GM21390 (cell line): ENCODE data around the gene CTTNBP2NL.
"Not testable (repeated sequence)": the region's sequence is repeated elsewhere in the genome, so short reads cannot be mapped to it uniquely, and the experiment has no call there.

ENCODE experiments used
- ATAC-seq: cut with Tn5 transposase; IDR thresholded peaks from one replicate; pipeline ENCODE4 v1.9.1; 2021; ENCODE audit not compliant: unreplicated experiment

CTTNBP2NL gene

GRCh38 chr1:112386024-112386723 is 9.8 kb upstream of the CTTNBP2NL start:
- ATAC-seq: no peak

- no peak for ATAC-seq
These were observed 9.2 kb upstream of the CTTNBP2NL start for GRCh38 chr1:112386731-112387346.

- no peak for ATAC-seq
These were observed 8.2 kb upstream of the CTTNBP2NL start for GRCh38 chr1:112387807-112388206.

- ATAC-seq: no peak
These were observed 7.6 kb upstream of the CTTNBP2NL start for GRCh38 chr1:112388436-112388835.

- ATAC-seq: no peak
These were observed 6.3 kb upstream of the CTTNBP2NL start for GRCh38 chr1:112389689-112390088.

- ATAC-seq: not testable (repeated sequence)
These were observed 5.7 kb upstream of the CTTNBP2NL start for GRCh38 chr1:112390335-112390734.

- ATAC-seq: peak; percentile 58
These were observed 5.0 kb upstream of the CTTNBP2NL start for GRCh38 chr1:112390775-112391602.

- no peak for ATAC-seq
These were observed 4.4 kb upstream of the CTTNBP2NL start for GRCh38 chr1:112391603-112391940.

GRCh38 chr1:112393631-112393974 is 2.4 kb upstream of the CTTNBP2NL start:
- ATAC-seq: no peak

GRCh38 chr1:112394743-112395062 is 1.3 kb upstream of the CTTNBP2NL start:
- ATAC-seq: no peak

- ATAC-seq: no peak
These were observed 676 bp upstream of the CTTNBP2NL start for GRCh38 chr1:112395256-112395820.

GRCh38 chr1:112396653-112397471 is 848 bp downstream of the CTTNBP2NL start:
- no peak for ATAC-seq

- ATAC-seq: no peak
These were observed 1.8 kb downstream of the CTTNBP2NL start for GRCh38 chr1:112397841-112398240.

- ATAC-seq: no peak
These were observed 3.4 kb downstream of the CTTNBP2NL start for GRCh38 chr1:112399456-112399855.

- ATAC-seq: not testable (repeated sequence)
These were observed 4.7 kb downstream of the CTTNBP2NL start for GRCh38 chr1:112400706-112401105.

GRCh38 chr1:112402682-112403643 is 6.9 kb downstream of the CTTNBP2NL start:
- peak; percentile 63 for ATAC-seq

GRCh38 chr1:112406771-112407170 is 10.8 kb downstream of the CTTNBP2NL start:
- no peak for ATAC-seq

- no peak for ATAC-seq
These were observed 13.4 kb downstream of the CTTNBP2NL start for GRCh38 chr1:112409414-112409813.

- ATAC-seq: no peak
These were observed 14.7 kb downstream of the CTTNBP2NL start for GRCh38 chr1:112410673-112411072.

- no peak for ATAC-seq
These were observed 21.3 kb downstream of the CTTNBP2NL start for GRCh38 chr1:112417271-112417670.
